ENCODE measurements around the gene C2CD2. TPM values are rescaled to one million over a fixed set of nuclear protein-coding genes. Genes with fewer than 3 reads are reported as not detected.

C2CD2 gene
- total RNA-seq, 1 donor from 2014 or later = 23.8 TPM

DNA sequence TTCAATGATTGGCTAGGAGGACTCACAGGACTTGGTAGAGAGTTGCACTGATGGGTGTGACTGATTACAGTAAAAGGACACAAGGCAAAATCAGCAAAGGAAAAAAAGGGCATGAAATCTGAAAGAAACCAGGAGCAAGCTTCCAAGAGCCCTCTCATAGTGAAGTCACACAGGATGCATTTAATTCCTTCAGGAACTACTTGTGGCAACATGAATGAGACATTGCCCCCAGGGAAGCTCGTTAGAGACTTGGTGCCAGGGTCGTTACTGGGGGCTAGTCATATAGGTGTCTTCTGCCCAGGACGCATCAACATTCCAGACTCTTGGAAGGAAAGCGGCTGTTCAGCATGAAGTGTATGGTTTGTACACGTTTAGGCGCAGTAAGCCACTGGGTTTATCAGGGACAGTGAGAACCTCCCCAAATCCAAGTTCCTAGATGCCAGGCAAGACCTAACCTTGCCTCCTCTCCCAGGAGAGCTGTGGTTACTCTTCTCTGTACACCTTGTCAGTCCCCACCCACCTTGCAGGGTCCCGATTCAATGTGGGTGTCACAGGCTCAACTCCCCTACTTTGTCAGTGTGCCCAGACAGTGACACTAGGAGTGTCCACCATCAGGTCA, 26.0 kb upstream of the C2CD2 start:
- Histone ChIP-seq H3K4me1 (no peaks in the 10 kb centered on the region), H3K36me3 (no peaks in the 10 kb centered on the region), H3K27me3 (ENCODE audit: low read depth) (no peaks in the 10 kb centered on the region), H3K4me3 (no peak overlapping the region), H3K9me3 (peaks cover 4% of the 10 kb centered on the region), H3K27ac (no peak overlapping the region)
- DNase-seq (no peak), ATAC-seq (no peak)
- intact Hi-C loops (cut with DNase I) = no loop called here
- TF ChIP-seq CTCF (IDR thresholded peaks at IDR 0.05) = no peak

DNA sequence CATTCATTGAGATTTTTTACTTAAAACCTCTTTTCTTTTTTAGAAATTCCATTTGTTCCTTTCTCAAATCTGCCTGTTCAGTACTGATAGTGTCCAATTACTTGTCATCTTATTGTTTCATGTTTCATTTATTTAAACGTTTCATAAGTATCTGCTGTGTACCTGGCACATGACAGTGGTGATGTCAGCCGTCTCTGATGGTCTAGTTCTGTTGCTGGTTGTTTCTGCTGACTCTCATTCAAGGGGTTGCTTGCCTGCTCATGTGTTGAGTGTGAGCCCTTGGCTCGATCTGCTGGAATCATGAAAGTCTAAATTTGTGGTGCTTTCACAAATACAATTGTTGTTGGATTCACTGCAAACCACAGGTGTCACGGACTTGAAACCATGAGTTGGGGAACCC, 25.5 kb upstream of the C2CD2 start:
- H3K4me1 ChIP-seq = peaks cover 2% of the 10 kb centered on the region
- no peak for TF ChIP-seq CTCF (IDR thresholded peaks at IDR 0.05)
- peaks cover 4% of the 10 kb centered on the region for H3K9me3 ChIP-seq
- H3K27me3 ChIP-seq (ENCODE audit: low read depth) = no peaks in the 10 kb centered on the region
- no peak overlapping the region for H3K4me3 ChIP-seq
- ATAC-seq (no peak), DNase-seq (no peak)
- no peak overlapping the region for H3K27ac ChIP-seq
- intact Hi-C loops (cut with DNase I) = no loop called here
- no peaks in the 10 kb centered on the region for H3K36me3 ChIP-seq

- no peak for TF ChIP-seq CTCF (IDR thresholded peaks at IDR 0.05)
- no peak for DNase-seq
- no peak for ATAC-seq
- H3K27ac ChIP-seq = no peak overlapping the region
- no peak overlapping the region for H3K4me3 ChIP-seq
- no peaks in the 10 kb centered on the region for H3K27me3 ChIP-seq (ENCODE audit: low read depth)
- H3K4me1 ChIP-seq = peaks cover 13% of the 10 kb centered on the region
- intact Hi-C loops (cut with DNase I) = no loop called here
- no peaks in the 10 kb centered on the region for H3K36me3 ChIP-seq
- H3K9me3 ChIP-seq = peaks cover 4% of the 10 kb centered on the region
Observed at GRCh38 chr21:41977034-41977950, 23.5 kb upstream of the C2CD2 start.

DNA sequence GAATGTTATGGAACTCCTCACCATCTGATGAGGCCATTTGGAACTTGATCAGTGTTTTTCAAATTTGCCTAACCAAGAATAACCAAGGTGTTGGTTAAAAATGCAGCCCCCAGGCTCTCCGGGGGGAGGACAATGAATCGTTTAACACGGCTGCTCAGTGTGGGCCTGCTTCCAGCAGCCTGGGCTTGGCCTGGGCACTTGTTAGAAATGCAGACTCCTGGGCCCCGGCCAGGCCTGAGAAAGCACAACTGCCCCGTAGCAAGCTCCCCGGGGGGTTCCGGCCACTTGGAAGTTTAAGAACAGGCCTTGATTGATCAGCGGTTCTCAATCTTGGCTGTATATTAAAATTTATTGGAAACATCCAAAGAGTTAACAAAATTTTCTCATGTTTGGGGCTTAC, 22.8 kb upstream of the C2CD2 start:
- DNase-seq = no peak
- peaks cover 13% of the 10 kb centered on the region for H3K4me1 ChIP-seq
- no peak for TF ChIP-seq CTCF (IDR thresholded peaks at IDR 0.05)
- intact Hi-C loops (cut with DNase I) = no loop called here
- H3K27me3 ChIP-seq (ENCODE audit: low read depth) = no peaks in the 10 kb centered on the region
- no peak overlapping the region for H3K4me3 ChIP-seq
- H3K27ac ChIP-seq = no peak overlapping the region
- no peak for ATAC-seq
- no peaks in the 10 kb centered on the region for H3K36me3 ChIP-seq
- peaks cover 4% of the 10 kb centered on the region for H3K9me3 ChIP-seq

GRCh38 chr21:41975391-41976272, 21.8 kb upstream of the C2CD2 start:
- intact Hi-C loops (cut with DNase I) = no loop called here
- DNase-seq = no peak
- ATAC-seq = no peak
- H3K27me3 ChIP-seq (ENCODE audit: low read depth) = no peaks in the 10 kb centered on the region
- peaks cover 13% of the 10 kb centered on the region for H3K4me1 ChIP-seq
- no peak overlapping the region for H3K4me3 ChIP-seq
- H3K27ac ChIP-seq = no peak overlapping the region
- TF ChIP-seq CTCF (IDR thresholded peaks at IDR 0.05) = no peak
- H3K9me3 ChIP-seq = peaks cover 4% of the 10 kb centered on the region
- H3K36me3 ChIP-seq = no peaks in the 10 kb centered on the region
